Keratinocyte (primary cell): ENCODE measurements around the gene TAS1R3. TPM values are rescaled to one million over a fixed set of nuclear protein-coding genes. Genes with fewer than 3 reads are reported as not detected.

Experiments
- DNase-seq: peaks from one replicate; pipeline ENCODE4 v3.0.0-alpha.2; 2011; ENCODE audit warnings: low read depth, missing footprints, low spot score
- FAIRE-seq: peaks from 2 replicates; lab custom pipeline; 2011; peaks lifted over from hg19 to GRCh38; lab: Jason Lieb, UNC
- H2AFZ ChIP-seq: 2 replicates; pipeline ENCODE4 v1.6.0; 2012; ENCODE audit warnings: low read length, control low read depth, inconsistent platforms; ENCODE audit not compliant: control insufficient read depth
- H3K27ac ChIP-seq: 2 replicates; pipeline ENCODE4 v1.5.1; 2011; ENCODE audit warnings: low read length; ENCODE audit not compliant: control insufficient read depth, insufficient read depth
- H3K27me3 ChIP-seq: 3 replicates; pipeline ENCODE4 v1.6.0; 2011; ENCODE audit warnings: low read length; ENCODE audit not compliant: control insufficient read depth, insufficient read depth; ENCODE audit errors: extremely low read depth
- H3K36me3 ChIP-seq, 2 experiments: 2 replicates in 1 of 2; 3 replicates in 1 of 2; pipeline ENCODE4 v1.5.1; 2011; ENCODE audit warnings: low read length in 2 of 2, mild to moderate bottlenecking in 1 of 2; ENCODE audit not compliant: control insufficient read depth in 2 of 2, insufficient read depth in 2 of 2; ENCODE audit errors: extremely low read depth in 1 of 2
- H3K4me1 ChIP-seq: 3 replicates; pipeline ENCODE4 v1.5.1; 2011; ENCODE audit warnings: low read length; ENCODE audit not compliant: control insufficient read depth, insufficient read depth; ENCODE audit errors: extremely low read depth
- H3K4me2 ChIP-seq: 3 replicates; pipeline ENCODE4 v1.6.0; 2011; ENCODE audit warnings: low read depth, low read length; ENCODE audit not compliant: control insufficient read depth, insufficient read depth; ENCODE audit errors: extremely low read depth
- H3K4me3 ChIP-seq, 3 experiments: fragments of 200-600 bp in 1 of 3; sonication (generic) in 1 of 3; 2 replicates in 2 of 3; 3 replicates in 1 of 3; pipeline ENCODE4 v1.5.1; 2011 to 2016; ENCODE audit warnings: low read length in 3 of 3, mild to moderate bottlenecking in 3 of 3, control low read depth in 2 of 3, inconsistent platforms in 1 of 3, low read depth in 1 of 3, mixed read lengths in 1 of 3, mixed run types in 1 of 3, moderate library complexity in 1 of 3; ENCODE audit not compliant: control insufficient read depth in 2 of 3, insufficient read depth in 2 of 3; ENCODE audit errors: extremely low read depth in 1 of 3
- H3K79me2 ChIP-seq: 2 replicates; pipeline ENCODE4 v1.6.0; 2012; ENCODE audit warnings: low read length; ENCODE audit not compliant: control insufficient read depth, insufficient read depth
- H3K9ac ChIP-seq: 3 replicates; pipeline ENCODE4 v1.6.0; 2011; ENCODE audit warnings: low read length; ENCODE audit not compliant: control insufficient read depth, insufficient read depth; ENCODE audit errors: extremely low read depth
- H3K9me1 ChIP-seq: 3 replicates; pipeline ENCODE4 v1.6.0; 2011; ENCODE audit warnings: low read length; ENCODE audit not compliant: control insufficient read depth, insufficient read depth; ENCODE audit errors: extremely low read depth
- H3K9me3 ChIP-seq: 2 replicates; pipeline ENCODE4 v1.5.1; 2012; ENCODE audit warnings: low read depth, low read length; ENCODE audit not compliant: control insufficient read depth
- H4K20me1 ChIP-seq: 3 replicates; pipeline ENCODE4 v1.6.0; 2011; ENCODE audit warnings: low read length; ENCODE audit not compliant: control insufficient read depth, insufficient read depth; ENCODE audit errors: extremely low read depth
- EZH2 ChIP-seq: IDR thresholded peaks from one replicate; pipeline ENCODE4 v1.6.1; 2012; ENCODE audit warnings: inconsistent platforms, mild to moderate bottlenecking, low read length, moderate library complexity
- dilution Hi-C: fragments of 300-500 bp; cut with MboI; formaldehyde crosslinking; loops from one replicate; pipeline ENCODE4 v1.7.0; 2020; ENCODE audit warnings: low sequenced_read_pairs; ENCODE audit not compliant: extremely low pct_ligation_motif_present
- polyA plus RNA-seq, 5 experiments: library from polyadenylated mRNA; depleted of rRNA in 3 of 5; stranded (reverse) in 3 of 5; stranded (forward) in 1 of 5; unstranded in 1 of 5; fragments of >200 nt; gene quantifications; 1 replicate in 1 of 5; 2 replicates in 3 of 5; 3 replicates in 1 of 5; pipeline versions ENCODE4 v1.2.1 to v1.2.3, GENCODE V29; 2011 to 2012; ENCODE audit warnings: missing spikeins in 2 of 5, low read depth in 1 of 5, low replicate concordance in 1 of 5
- TF ChIP-seq, protein P1 (sequence below), 3 experiments: IDR thresholded peaks in 1 of 3; conservative IDR thresholded peaks in 1 of 3; optimal IDR thresholded peaks in 1 of 3; 2 replicates in 2 of 3; 3 replicates in 1 of 3; pipeline versions ENCODE3 to v1.5.1; 2011; ENCODE audit warnings: low read length in 3 of 3, mild to moderate bottlenecking in 3 of 3, moderate library complexity in 2 of 3, control low read depth in 1 of 3, inconsistent platforms in 1 of 3; ENCODE audit not compliant: insufficient read depth in 2 of 3; ENCODE audit errors: extremely low read depth in 1 of 3

Gene TAS1R3
- polyA plus RNA-seq, 1 donor (not counting 4 experiments of a cell fraction or from before 2014, with no cell fraction given), result 0.04 TPM

- Histone ChIP-seq H3K9me1 (no peaks in the 10 kb centered on the region), H3K27ac (no peak overlapping the region), H3K4me2 (no peak overlapping the region), H3K4me3 (no peak overlapping the region), H3K9me3 (no peaks in the 10 kb centered on the region), H3K79me2 (peaks cover 59% of the 10 kb centered on the region), H2AFZ (no peak overlapping the region), H3K9ac (no peak overlapping the region), H4K20me1 (peaks cover 13% of the 10 kb centered on the region), H3K36me3 (peaks cover 22 to 26% of the 10 kb centered on the region in 2 experiments), H3K4me1 (peaks cover 25% of the 10 kb centered on the region), H3K27me3 (no peaks in the 10 kb centered on the region)
- dilution Hi-C loops, result no loop called here
- TF ChIP-seq EZH2, result no peak
- TF ChIP-seq, protein P1, sequence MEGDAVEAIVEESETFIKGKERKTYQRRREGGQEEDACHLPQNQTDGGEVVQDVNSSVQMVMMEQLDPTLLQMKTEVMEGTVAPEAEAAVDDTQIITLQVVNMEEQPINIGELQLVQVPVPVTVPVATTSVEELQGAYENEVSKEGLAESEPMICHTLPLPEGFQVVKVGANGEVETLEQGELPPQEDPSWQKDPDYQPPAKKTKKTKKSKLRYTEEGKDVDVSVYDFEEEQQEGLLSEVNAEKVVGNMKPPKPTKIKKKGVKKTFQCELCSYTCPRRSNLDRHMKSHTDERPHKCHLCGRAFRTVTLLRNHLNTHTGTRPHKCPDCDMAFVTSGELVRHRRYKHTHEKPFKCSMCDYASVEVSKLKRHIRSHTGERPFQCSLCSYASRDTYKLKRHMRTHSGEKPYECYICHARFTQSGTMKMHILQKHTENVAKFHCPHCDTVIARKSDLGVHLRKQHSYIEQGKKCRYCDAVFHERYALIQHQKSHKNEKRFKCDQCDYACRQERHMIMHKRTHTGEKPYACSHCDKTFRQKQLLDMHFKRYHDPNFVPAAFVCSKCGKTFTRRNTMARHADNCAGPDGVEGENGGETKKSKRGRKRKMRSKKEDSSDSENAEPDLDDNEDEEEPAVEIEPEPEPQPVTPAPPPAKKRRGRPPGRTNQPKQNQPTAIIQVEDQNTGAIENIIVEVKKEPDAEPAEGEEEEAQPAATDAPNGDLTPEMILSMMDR (optimal IDR thresholded peaks at IDR 0.05 in 1 of 3, IDR thresholded peaks at IDR 0.05 in 1 of 3, conservative IDR thresholded peaks at IDR 0.05 in 1 of 3; ENCODE audit: extremely low read depth in 1 of 3, insufficient read depth in 2 of 3, low read length in 3 of 3), result no peak
- no peak for FAIRE-seq
- no peak for DNase-seq
Observed at GRCh38 chr1:1319646-1319941, 11.5 kb upstream of the TAS1R3 start.

GRCh38 chr1:1320666-1321448 is 10.2 kb upstream of the TAS1R3 start:
- FAIRE-seq, result no peak
- dilution Hi-C loops, result no loop called here

More at GRCh38 chr1:1320666-1321448, 10.2 kb upstream of the TAS1R3 start:
- Histone ChIP-seq H3K9me1 (no peaks in the 10 kb centered on the region), H3K27me3 (no peaks in the 10 kb centered on the region), H3K27ac (no peak overlapping the region), H4K20me1 (peaks cover 13% of the 10 kb centered on the region), H3K36me3 (peaks cover 17 to 27% of the 10 kb centered on the region in 2 experiments), H2AFZ (no peak overlapping the region), H3K9ac (no peak overlapping the region), H3K79me2 (peaks cover 70% of the 10 kb centered on the region), H3K9me3 (no peaks in the 10 kb centered on the region), H3K4me3 (no peak overlapping the region), H3K4me2 (no peak overlapping the region), H3K4me1 (peaks cover 32% of the 10 kb centered on the region)
- no peak for DNase-seq
- TF ChIP-seq EZH2, result no peak
- TF ChIP-seq, protein P1 (optimal IDR thresholded peaks at IDR 0.05 in 1 of 3, IDR thresholded peaks at IDR 0.05 in 1 of 3, conservative IDR thresholded peaks at IDR 0.05 in 1 of 3; ENCODE audit: extremely low read depth in 1 of 3, insufficient read depth in 2 of 3, low read length in 3 of 3), result no peak
